Measurements from ENCODE around the gene P4HB.

The P4HB gene

GRCh38 chr17:81807839-81808238 is 52.5 kb downstream of the P4HB start (continued):
- no peak for TF ChIP-seq ZBTB11 (tag by site-specific recombination; conservative IDR thresholded peaks at IDR 0.05; ENCODE audit: low read depth)
- TF ChIP-seq ZBTB26 (tag by site-specific recombination; optimal IDR thresholded peaks at IDR 0.05): no peak
- 0 out of 2 replicates have a peak, but pooled peaks have one; percentile 25 for TF ChIP-seq ZNF692 (tag by site-specific recombination; IDR thresholded peaks at IDR 0.05)
- no peak for TF ChIP-seq ATF2 (tag by site-specific recombination; IDR thresholded peaks at IDR 0.05; ENCODE audit: low read depth)
- TF ChIP-seq ZNF404 (tag by site-specific recombination; IDR thresholded peaks at IDR 0.05): no peak
- TF ChIP-seq KLF1 (tag by site-specific recombination; IDR thresholded peaks at IDR 0.05): peak; percentile 64

GRCh38 chr17:81807210-81807719 is 53.1 kb downstream of the P4HB start:
- no peaks in the 10 kb centered on the region for H3K36me3 ChIP-seq (ENCODE audit: control insufficient read depth in 2 of 2, insufficient read depth in 1 of 2, low read length in 2 of 2)
- H3K4me3 ChIP-seq (ENCODE audit: low read depth, low read length): no peak overlapping the region
- CTCF ChIA-PET: interaction anchor here (0.8 to 1.4 kb wide), 3 partner anchors 10 to 214 kb away, joined by 3 to 6 read pairs (median 4); no protein-coding TSS in a partner anchor
- peaks cover 2% of the 10 kb centered on the region; the same call in 1 of the 2 replicates for H3K4me1 ChIP-seq (ENCODE audit: control insufficient read depth, insufficient read depth, low read length)
- no peaks in the 10 kb centered on the region for H3K9me3 ChIP-seq (ENCODE audit: control insufficient read depth, insufficient read depth, low read depth, low read length)
- POLR2A ChIA-PET: interaction anchor here (0.6 to 2.0 kb wide), 3 partner anchors 11 to 144 kb away, joined by 6 to 7 read pairs (median 6); partner anchors contain the start of gene MCRIP1
- H3K27ac ChIP-seq (ENCODE audit: extremely low read depth, low read depth, low read length): no peak overlapping the region
- TF ChIP-seq SP2 (tag by site-specific recombination; IDR thresholded peaks at IDR 0.05) (0 out of 2 replicates have a peak, but pooled peaks have one; percentile 14), GLIS1 (tag by site-specific recombination; IDR thresholded peaks at IDR 0.05) (peak; percentile 43; the same call in 1 of the 2 replicates), ZNF645 (tag by site-specific recombination; IDR thresholded peaks at IDR 0.05) (no peak)

- Histone ChIP-seq H3K4me1 (ENCODE audit: control insufficient read depth, insufficient read depth, low read length) (peaks cover 2% of the 10 kb centered on the region; the same call in 1 of the 2 replicates), H3K4me3 (ENCODE audit: low read depth, low read length) (no peak overlapping the region), H3K36me3 (ENCODE audit: control insufficient read depth in 2 of 2, insufficient read depth in 1 of 2, low read length in 2 of 2) (no peaks in the 10 kb centered on the region), H3K27ac (ENCODE audit: extremely low read depth, low read depth, low read length) (no peak overlapping the region), H3K9me3 (ENCODE audit: control insufficient read depth, insufficient read depth, low read depth, low read length) (no peaks in the 10 kb centered on the region)
- ChIA-PET POLR2A (interaction anchor here (0.6 to 2.0 kb wide), 2 partner anchors 26 to 143 kb away, joined by 6 to 7 read pairs; partner anchors contain the start of gene MCRIP1), CTCF (interaction anchor here (1.1 to 1.4 kb wide), 2 partner anchors 15 to 214 kb away, joined by 4 to 6 read pairs; no protein-coding TSS in a partner anchor)
- TF ChIP-seq GLIS1 (tag by site-specific recombination; IDR thresholded peaks at IDR 0.05) (peak; percentile 82), ZBTB6 (tag by site-specific recombination; IDR thresholded peaks at IDR 0.05) (peak; percentile 45; the same call in 1 of the 2 replicates), PATZ1 (tag by site-specific recombination; IDR thresholded peaks at IDR 0.05) (0 out of 2 replicates have a peak, but pooled peaks have one; percentile 19), ZNF23 (tag by site-specific recombination; IDR thresholded peaks at IDR 0.05; ENCODE audit: borderline replicate concordance) (no peak), ZNF701 (tag by site-specific recombination; IDR thresholded peaks at IDR 0.05) (no peak)
Observed at GRCh38 chr17:81806461-81807209, 53.7 kb downstream of the P4HB start.

Measured in HEK293 (cell line).